Cardiac fibroblast (primary cell): ENCODE measurements around the gene PPP1R9A.
A peak's percentile ranks its signal among the peaks of the same experiment; 100 is the strongest.

ENCODE experiments used
- DNase-seq, 2 donors: peaks; one replicate each; pipeline versions ENCODE4 v3.0.0 to v3.0.0-alpha.2; 2010; ENCODE audit warnings: low read depth in 2 of 2
- H3K4me3 ChIP-seq, 2 donors: replicated peaks in 1 of 2; 1 replicate in 1 of 2; 2 replicates in 1 of 2; pipeline ENCODE4 v1.5.1; 2011; ENCODE audit warnings: low read depth in 2 of 2, low read length in 2 of 2, mild to moderate bottlenecking in 2 of 2, moderate library complexity in 1 of 2
- TF ChIP-seq, protein P1 (sequence below): IDR thresholded peaks from one replicate; pipeline ENCODE4 v1.5.1; 2011; ENCODE audit warnings: low read depth, mild to moderate bottlenecking, low read length, inconsistent platforms

Gene PPP1R9A

GRCh38 chr7:95110707-95111106 lies 203.3 kb downstream of the PPP1R9A start:
- H3K4me3 ChIP-seq = no peak overlapping the region
- TF ChIP-seq, protein P1, sequence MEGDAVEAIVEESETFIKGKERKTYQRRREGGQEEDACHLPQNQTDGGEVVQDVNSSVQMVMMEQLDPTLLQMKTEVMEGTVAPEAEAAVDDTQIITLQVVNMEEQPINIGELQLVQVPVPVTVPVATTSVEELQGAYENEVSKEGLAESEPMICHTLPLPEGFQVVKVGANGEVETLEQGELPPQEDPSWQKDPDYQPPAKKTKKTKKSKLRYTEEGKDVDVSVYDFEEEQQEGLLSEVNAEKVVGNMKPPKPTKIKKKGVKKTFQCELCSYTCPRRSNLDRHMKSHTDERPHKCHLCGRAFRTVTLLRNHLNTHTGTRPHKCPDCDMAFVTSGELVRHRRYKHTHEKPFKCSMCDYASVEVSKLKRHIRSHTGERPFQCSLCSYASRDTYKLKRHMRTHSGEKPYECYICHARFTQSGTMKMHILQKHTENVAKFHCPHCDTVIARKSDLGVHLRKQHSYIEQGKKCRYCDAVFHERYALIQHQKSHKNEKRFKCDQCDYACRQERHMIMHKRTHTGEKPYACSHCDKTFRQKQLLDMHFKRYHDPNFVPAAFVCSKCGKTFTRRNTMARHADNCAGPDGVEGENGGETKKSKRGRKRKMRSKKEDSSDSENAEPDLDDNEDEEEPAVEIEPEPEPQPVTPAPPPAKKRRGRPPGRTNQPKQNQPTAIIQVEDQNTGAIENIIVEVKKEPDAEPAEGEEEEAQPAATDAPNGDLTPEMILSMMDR = no peak
- DNase-seq = no peak

DNA sequence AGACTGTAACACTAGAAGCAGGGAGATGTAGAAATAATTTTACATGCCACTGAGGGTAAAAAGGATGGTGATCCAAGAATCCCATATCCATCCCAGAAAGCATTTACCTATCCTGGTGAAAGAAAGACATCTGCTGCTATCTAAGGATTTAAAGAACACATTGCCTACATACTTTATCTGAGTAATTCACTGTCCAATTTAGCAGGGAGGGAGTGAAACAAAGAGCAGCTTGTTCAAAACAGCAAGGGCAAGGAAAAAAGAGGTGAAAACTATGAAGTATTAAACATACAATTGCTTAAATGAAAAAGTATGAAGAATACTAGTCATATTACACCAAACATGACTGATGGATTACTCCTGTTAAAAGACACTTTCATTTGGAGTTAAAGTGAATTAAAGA lies 206.2 kb downstream of the PPP1R9A start:
- no peak overlapping the region for H3K4me3 ChIP-seq
- no peak for DNase-seq
- TF ChIP-seq, protein P1 = no peak

DNA sequence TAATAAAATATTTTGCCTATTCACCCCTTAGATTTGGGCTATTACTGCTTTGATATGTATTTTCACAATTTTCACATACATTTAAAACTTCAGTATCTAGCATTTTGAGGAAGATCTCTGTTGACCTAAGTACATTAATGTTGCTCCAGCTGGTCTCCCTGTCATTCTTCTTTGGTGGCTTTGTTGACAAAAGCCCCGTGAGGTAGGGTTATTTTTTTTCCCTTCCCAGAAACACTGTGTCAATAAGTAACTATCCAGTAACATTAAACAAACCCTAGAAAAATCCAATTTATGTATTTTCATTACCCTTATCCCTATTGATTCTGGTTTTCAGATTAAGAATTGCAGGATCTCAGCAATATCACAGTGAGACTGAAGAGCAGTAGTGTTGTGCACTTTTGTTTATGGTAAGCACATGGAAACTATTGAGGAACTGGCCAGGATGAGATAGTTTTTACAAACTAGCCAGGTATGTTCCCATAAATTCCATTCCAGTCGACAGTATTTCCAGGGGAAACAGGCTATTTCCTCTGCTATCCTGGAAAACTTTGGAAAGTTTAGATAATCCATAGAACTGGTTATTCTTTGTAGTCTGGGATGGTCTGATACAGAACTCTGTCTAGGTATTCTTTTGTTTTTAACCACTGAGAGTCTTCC lies 218.8 kb downstream of the PPP1R9A start:
- TF ChIP-seq, protein P1 = no peak
- H3K4me3 ChIP-seq = no peak overlapping the region
- no peak for DNase-seq

DNA sequence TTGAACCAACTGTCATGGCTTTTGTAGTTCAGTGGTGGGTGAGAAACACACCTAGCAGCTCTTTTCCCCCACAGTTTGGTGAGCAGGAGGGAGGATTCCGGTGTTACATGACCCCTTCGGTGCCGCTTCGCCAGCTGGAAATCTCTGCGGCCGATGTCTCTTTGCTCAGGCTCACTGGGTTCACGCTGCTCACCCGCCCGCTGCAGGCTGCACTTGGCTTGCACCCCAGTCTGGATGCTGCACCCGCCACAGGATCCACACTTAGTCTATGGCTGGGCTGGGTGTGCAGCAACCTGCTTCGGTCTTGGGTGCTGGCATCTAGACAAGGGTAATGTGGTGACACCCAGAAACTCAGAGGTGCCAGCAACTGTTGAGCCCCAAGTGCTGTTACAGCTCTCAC lies 225.1 kb downstream of the PPP1R9A start:
- TF ChIP-seq, protein P1 = no peak
- no peak overlapping the region for H3K4me3 ChIP-seq
- no peak for DNase-seq

GRCh38 chr7:95139922-95140321 lies 232.5 kb downstream of the PPP1R9A start:
- no peak overlapping the region for H3K4me3 ChIP-seq
- TF ChIP-seq, protein P1 = no peak
- DNase-seq = no peak

DNA sequence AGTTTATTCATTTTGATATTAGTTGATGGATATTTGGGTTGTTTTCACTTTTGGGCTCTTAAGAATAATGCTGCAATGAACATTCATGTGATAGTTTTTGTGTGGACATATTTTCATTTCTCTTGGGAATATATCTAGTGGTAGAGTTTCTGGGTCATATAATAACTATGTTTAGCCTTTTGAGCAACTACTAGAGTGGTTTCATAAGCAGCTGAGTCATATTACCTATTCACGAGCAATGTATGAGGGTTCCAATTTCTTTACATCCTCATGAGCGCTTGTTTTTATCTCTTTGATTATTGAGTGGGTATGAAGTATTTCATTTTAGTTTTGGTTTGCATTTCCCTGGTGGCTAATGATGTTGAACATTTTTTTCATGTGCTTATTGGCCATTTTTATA lies 234.4 kb downstream of the PPP1R9A start:
- H3K4me3 ChIP-seq = no peak overlapping the region
- TF ChIP-seq, protein P1 = no peak
- peak; percentile 27 to 79 for DNase-seq

- no peak for DNase-seq
- TF ChIP-seq, protein P1 = no peak
- no peak overlapping the region for H3K4me3 ChIP-seq
These were observed 236.9 kb downstream of the PPP1R9A start for GRCh38 chr7:95144256-95144655.
